DMS53 (cell line): ENCODE results near the gene LRRC57.

Experiments
- DNase-seq: peaks from one replicate; lab custom pipeline; 2025; lab: John Stamatoyannopoulos, UW

LRRC57 gene

GRCh38 chr15:42549741-42550392 is 1.3 kb upstream of the LRRC57 start:
- DNase-seq, result no peak

GRCh38 chr15:42549032-42549491 is 469 bp upstream of the LRRC57 start:
- peak; percentile 63 for DNase-seq

DNA sequence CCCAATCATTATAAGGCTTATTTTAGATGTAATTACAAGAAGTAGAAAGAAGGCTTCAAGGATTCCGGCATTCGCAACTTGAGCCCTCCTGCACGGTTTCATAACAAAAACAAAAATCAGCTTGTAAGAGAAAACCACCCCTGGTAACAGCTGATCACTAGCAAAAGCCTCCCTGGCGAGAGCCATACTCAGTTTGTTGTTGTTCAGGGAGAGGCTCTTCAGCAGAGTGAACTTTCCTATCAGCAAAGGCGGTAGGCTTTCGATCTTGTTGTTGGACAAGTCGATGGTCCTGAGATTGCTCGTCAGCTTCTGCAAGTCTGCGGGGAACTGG is 710 bp downstream of the LRRC57 start:
- DNase-seq, result no peak

GRCh38 chr15:42544853-42545629 is 3.6 kb downstream of the LRRC57 start:
- no peak for DNase-seq

DNA sequence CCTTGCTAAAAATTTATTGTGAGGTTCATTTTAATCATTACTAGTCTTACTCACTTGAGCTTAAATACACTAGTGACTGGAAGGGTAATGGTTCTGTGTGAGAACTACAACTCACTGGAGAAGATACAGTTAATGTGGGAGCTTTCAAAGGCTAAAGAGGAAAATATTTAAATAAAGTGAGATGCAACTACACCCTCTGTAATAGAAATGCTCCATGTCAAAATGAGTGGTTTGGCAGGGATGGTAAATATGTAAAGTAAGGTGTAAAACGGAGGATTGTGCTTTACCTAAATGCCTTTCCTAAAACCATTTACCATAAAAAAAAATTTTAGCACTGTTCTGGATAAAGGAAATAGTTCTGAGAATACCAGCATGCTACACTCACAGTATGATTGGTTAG is 15.3 kb downstream of the LRRC57 start:
- no peak for DNase-seq

DNA sequence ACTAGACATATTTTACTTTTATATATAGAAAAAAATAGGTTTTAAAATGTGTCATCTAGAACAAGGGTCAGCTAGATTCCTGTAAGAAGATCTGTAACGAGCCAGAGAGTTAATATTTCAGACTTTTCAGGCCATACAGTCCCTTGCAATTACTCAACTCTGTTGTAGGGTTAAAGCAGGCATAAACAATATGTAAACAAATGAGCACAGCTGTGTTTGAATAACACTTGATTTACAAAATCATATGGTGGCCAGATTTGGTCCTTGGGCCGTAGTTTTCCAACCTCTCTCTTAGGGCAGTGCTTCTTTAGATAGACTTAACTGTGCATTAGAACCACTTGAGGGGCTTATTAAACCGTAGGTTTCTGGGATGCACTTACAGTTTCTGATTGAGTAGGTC is 19.6 kb downstream of the LRRC57 start:
- DNase-seq, result no peak

GRCh38 chr15:42523331-42523730 is 25.3 kb downstream of the LRRC57 start:
- peak; percentile 7 for DNase-seq

DNA sequence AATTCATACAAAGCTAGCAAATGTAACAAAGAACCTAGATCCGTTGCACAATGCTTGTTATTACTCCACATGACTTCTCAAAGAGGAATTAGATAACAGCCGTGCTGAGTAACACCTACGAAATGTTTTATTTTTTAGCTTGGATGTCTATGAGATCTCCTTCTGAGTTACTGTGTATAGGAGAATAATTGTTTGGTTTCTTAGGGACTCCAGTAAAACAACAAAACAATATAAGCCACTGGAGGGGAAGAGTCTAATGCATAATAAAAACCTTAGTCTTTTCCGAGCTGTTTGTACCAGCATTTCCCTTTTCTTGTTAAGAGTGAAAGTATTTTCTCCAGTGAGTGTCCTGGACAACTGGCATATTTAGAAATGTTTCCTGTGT is 37.6 kb downstream of the LRRC57 start:
- DNase-seq, result no peak

DNA sequence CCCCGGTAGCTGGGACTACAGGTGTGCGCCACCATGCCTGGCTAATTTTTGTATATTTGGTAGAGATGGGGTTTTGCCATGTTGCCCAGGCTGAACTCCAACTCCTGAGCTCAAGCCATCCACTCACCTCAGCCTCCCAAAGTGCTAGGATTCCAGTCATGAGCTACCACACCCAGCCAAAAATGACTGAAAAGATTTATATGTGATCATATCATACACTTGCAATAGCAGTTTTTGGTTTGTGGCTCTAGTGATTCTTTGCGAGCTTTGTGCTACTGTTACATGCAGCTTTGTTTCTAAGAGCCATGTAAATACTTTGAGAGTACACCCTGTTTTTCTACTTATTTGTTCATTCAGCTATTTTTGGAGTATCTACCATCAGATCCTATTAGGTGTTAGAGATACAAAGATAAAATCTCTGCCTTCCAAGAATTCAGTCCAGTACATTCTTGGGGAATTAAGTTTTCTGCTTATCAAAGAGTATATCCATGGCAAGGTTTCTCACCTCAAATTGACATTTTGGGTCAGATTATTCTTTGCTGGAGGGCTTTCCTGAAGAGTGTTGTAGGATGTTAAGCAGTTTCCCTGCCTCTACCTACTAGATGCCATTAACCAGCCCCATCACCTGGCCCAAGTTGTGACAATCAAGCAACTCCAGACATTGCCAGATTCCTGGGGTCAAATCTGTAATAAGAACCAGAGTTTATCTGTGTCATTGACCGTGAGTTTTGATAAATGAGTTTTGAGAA is 38.2 kb downstream of the LRRC57 start:
- no peak for DNase-seq

- DNase-seq, result no peak
Measured at GRCh38 chr15:42508263-42508690, 40.3 kb downstream of the LRRC57 start.

DNA sequence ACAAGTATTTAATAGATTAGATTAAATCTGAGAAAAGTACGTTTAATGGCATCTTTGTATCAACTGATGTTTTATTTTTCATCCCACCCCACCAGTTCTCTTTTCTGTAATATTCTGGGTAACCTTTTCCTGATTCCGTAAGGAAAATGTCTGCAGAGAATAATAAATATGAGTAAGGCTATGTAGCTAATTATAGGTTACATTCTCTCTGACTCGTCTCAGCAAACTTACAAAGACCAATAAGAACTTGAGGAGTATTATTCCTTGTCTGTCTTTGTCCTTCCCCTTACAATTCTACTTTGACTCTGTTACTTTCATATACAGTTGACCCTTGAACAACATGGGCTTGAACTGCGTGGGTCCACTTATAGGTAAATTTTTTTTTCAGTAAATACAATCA is 41.1 kb downstream of the LRRC57 start:
- no peak for DNase-seq

DNA sequence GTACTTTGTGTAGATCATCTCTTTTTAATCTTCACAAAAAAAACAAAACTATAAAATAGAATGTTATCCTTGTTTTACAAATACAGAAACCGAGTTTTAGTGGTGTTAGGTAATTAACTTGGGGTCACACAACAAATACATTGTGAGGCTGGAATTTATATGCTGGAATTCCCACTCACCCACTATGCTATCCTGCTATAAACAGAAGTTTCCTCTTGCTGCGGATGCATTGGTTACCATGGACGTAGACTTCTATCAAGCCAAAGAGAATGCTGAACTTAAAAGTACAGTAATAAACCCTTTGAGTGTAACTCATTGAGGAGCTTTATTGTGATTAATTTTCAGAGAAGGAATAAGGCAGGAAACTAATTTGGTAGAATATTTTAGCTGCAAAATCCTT is 44.0 kb downstream of the LRRC57 start:
- no peak for DNase-seq

- DNase-seq, result no peak
Measured at GRCh38 chr15:42503825-42504224, 44.8 kb downstream of the LRRC57 start.

DNA sequence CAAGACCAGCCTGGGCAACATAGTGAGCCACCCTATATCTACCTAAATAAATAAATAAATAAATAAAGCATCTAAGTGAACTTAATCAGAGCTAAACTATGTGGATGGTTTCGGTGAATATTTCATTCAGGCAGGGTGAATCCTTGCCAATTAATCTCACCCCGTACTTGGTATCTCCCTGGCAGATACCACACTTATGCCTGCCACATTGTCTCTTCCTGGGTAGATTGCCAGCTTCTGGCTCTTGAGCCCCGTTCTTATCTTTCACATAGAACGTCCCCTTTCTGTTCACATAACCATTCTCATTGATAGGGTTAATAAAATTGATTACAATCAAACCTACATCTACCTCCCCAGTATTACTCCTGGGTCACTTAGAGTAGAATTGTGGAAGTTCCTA is 46.1 kb downstream of the LRRC57 start:
- DNase-seq, result no peak

DNA sequence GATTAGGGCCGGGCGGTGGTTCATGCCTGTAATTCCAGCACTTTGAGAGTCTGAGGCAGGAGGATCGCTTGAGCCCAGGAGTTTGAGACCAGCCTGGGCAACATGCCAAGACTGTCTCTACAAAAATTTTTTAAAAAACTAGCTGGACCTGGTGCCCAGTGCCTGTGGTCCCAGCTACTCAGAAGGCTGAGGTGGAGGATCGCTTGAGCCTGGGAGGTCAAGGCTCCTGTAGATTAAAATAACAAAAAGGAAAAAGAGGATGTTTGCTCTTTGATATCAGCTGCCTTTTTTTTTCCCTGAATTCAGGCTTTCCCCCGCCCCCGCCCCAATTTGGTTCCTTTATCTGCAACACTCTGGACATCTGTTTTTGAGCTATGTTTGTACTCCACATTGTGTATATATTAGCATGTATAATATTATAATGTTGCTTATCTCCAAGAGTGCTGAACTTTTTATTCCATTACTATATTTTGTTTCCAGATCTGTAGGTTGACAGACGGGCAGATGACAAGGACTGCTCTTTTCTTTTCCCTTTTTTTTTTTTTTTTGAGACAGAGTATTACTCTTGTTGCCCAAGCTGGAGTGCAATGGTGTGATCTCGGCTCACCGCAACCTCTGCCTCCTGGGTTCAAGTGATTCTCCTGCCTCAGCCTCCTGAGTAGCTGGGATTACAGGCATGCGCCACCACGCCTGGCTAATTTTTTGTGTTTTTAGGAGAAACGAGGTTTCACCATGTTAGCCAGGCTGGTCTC is 48.6 kb downstream of the LRRC57 start:
- DNase-seq, result no peak

GRCh38 chr15:42498212-42499068 is 50.2 kb downstream of the LRRC57 start:
- DNase-seq, result no peak

DNA sequence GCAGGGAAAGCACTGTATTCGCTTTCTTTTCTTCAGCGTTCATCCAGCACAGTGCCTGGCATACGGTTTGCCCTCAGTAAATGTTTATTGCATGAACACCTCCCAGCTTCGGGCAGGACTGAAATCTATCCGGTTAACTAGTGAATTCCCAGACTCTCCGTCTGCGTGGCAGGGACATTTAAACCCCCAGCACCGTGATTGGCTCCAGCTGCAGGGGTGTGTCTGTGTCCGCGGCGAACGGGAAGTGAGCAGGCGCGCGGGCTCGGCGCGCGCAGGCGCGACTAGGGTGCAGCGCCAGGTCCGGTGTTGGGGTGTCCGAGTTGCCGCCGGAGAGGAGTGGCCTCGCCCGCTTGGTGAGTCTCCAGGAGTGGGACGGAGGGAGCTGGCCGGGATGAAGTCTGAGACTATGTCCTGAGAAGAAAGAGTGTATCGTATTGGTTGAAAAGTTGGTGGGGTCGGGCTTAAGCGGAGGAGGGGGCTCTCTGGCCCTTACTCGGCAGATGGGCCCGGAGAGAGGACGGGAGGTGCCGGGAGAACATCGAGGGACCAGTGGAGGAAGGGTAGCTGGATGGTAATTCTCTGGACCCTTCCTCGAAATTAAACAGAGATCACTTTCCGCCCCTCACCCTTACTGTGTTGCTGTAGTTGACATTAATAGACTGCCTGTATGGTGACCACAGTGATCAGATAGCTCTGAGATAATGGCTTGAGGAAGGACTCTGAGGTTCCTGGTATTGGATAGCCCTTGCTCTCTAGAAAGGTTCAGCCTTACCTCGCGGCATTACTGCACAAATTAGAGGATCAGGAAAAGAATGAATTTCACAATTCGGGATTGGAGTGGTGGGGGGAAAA is 53.0 kb downstream of the LRRC57 start, which contains the start of gene SNAP23:
Gene SNAP23 (plus strand): TSS at position 274 of the 852 bp plus-strand sequence. CDS start 16,213 bp downstream, outside the sequence.
- peak; percentile 92 for DNase-seq

DNA sequence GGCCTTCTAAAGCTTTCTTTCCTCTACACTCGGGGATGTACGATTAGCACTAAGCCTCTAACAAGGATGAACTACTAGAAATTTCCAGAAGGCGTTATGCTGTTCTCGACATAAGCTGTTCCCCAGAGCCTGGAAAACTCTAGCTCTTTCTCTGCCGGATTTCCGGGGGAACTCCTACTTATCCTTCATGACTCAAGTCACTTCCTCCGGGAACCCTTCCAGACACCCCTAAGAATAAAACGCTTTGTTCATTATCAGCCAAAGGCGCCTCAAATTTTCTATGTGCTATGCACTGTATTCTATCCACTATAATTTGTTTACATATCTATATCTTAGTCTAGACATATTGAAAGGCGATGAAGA is 53.6 kb downstream of the LRRC57 start:
- peak; percentile 65 for DNase-seq

DNA sequence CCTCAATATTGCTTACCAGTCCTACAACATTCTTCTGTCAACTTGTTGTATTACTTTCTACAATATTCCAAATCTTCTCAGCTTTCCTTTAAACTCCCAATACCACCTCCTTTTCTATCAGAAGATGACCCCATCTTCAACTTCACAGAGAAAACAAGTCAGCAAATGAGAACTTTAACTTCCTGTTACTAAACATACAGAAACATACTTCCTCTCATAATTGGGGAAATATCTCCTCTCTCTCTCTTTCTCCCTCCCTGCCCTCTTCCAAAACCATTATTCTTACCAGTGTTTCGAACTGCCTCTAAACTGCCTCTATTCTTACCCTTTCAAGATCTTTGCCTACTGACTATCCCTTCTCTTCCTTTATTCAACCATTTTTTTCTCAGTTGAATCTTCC is 54.9 kb downstream of the LRRC57 start:
- no peak for DNase-seq

DNA sequence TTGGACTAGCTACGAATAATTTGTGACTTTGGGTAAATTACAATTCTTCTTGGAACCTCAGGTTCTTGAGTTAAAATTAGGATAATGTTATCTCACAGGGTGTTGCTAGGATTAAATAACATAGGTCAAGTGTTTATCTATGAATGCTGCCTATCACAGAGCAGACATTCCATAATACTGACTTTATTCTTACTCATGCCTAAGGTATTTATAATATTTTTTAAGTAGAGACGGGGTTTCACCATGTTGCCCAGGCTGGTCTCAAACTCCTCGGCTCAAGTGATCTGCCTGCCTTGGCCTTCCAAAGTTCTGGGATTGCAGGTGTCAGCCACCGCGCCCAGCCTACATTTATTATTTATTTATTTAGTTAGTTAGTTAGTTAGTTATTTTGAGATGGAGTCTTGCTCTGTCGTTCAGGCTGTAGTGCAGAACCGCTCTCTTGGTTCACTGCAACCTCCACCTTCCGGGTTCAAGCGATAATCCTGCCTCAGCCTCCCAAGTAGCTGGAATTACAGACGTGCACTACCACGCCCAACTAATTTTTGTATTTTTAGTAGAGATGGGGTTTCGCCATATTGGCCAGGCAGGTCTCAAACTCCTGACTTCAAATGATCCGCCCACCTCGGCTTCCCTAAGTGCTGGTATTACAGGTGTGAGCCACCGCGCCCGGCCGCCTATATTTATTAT is 56.9 kb downstream of the LRRC57 start:
- peak; percentile 60 for DNase-seq
